ENCODE data around the gene ZFY. TPM values are rescaled to one million over a fixed set of nuclear protein-coding genes. Genes with fewer than 3 reads are reported as not detected.

ZFY gene
- total RNA-seq, 1 experiment from 2014 or later, result not detected

DNA sequence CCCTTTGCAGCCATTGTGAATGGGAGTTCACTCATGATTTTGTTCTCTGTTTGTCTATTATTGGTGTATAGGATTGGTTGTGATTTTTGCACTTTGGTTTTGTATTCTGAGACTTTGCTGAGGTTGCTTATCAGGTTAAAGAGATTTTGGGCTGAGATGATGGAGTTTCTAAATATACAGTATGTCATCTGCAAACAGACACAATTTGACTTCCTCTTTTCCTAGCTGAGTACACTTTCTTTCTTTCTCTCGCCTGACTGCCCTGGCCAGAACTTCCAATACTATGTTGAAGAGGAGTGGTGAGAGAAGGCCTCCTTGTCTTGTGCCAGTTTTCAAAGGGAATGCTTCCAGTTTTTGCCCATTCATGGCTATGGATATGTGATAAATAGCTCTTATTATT is 81.4 kb downstream of the ZFY start:
- H3K4me3 Mint-ChIP-seq (ENCODE audit: unreplicated experiment), result no peak overlapping the region
- ChIA-PET POLR2A (no interaction called here), CTCF (no interaction called here)
- intact Hi-C loops (cut with micrococcal nuclease), result no loop called here
- TF ChIP-seq CTCF (IDR thresholded peaks at IDR 0.05; ENCODE audit: unreplicated experiment), result no peak
- DNase-seq (ENCODE audit: unreplicated experiment), result no peak
- H3K4me1 Mint-ChIP-seq (ENCODE audit: insufficient read depth, unreplicated experiment), result no peaks in the 10 kb centered on the region
- no peak overlapping the region for H3K27ac Mint-ChIP-seq (ENCODE audit: low read depth, unreplicated experiment)
- no peaks in the 10 kb centered on the region for H3K27me3 Mint-ChIP-seq (ENCODE audit: insufficient read depth, unreplicated experiment)
- H3K36me3 Mint-ChIP-seq (ENCODE audit: insufficient read depth, unreplicated experiment), result no peaks in the 10 kb centered on the region
- no TSS peak for BruUV-seq (replicated peaks)
- no peaks in the 10 kb centered on the region for H3K9me3 Mint-ChIP-seq (ENCODE audit: unreplicated experiment)

GRCh38 chrY:3018546-3018945 is 83.4 kb downstream of the ZFY start:
- CTCF ChIA-PET, result no interaction called here
- intact Hi-C loops (cut with micrococcal nuclease), result no loop called here
- no peak for DNase-seq (ENCODE audit: unreplicated experiment)
- H3K36me3 Mint-ChIP-seq (ENCODE audit: insufficient read depth, unreplicated experiment), result no peaks in the 10 kb centered on the region
- no TSS peak for BruUV-seq (replicated peaks)
- no peaks in the 10 kb centered on the region for H3K9me3 Mint-ChIP-seq (ENCODE audit: unreplicated experiment)
- no peak for TF ChIP-seq CTCF (IDR thresholded peaks at IDR 0.05; ENCODE audit: unreplicated experiment)
- no peak overlapping the region for H3K27ac Mint-ChIP-seq (ENCODE audit: low read depth, unreplicated experiment)
- POLR2A ChIA-PET, result no interaction called here
- no peak overlapping the region for H3K4me3 Mint-ChIP-seq (ENCODE audit: unreplicated experiment)
- H3K27me3 Mint-ChIP-seq (ENCODE audit: insufficient read depth, unreplicated experiment), result no peaks in the 10 kb centered on the region
- H3K4me1 Mint-ChIP-seq (ENCODE audit: insufficient read depth, unreplicated experiment), result no peaks in the 10 kb centered on the region

- Mint-ChIP-seq H3K27me3 (ENCODE audit: insufficient read depth, unreplicated experiment) (no peaks in the 10 kb centered on the region), H3K36me3 (ENCODE audit: insufficient read depth, unreplicated experiment) (no peaks in the 10 kb centered on the region), H3K4me1 (ENCODE audit: insufficient read depth, unreplicated experiment) (no peaks in the 10 kb centered on the region), H3K9me3 (ENCODE audit: unreplicated experiment) (no peaks in the 10 kb centered on the region), H3K27ac (ENCODE audit: low read depth, unreplicated experiment) (no peak overlapping the region), H3K4me3 (ENCODE audit: unreplicated experiment) (no peak overlapping the region)
- CTCF ChIA-PET, result no interaction called here
- POLR2A ChIA-PET, result no interaction called here
- intact Hi-C loops (cut with micrococcal nuclease), result no loop called here
- TF ChIP-seq CTCF (IDR thresholded peaks at IDR 0.05; ENCODE audit: unreplicated experiment), result no peak
- no TSS peak for BruUV-seq (replicated peaks)
- DNase-seq (ENCODE audit: unreplicated experiment), result no peak
Measured at GRCh38 chrY:3019584-3019983, 84.4 kb downstream of the ZFY start.

GRCh38 chrY:3021176-3021575 is 86.0 kb downstream of the ZFY start:
- intact Hi-C loops (cut with micrococcal nuclease), result no loop called here

More at GRCh38 chrY:3021176-3021575, 86.0 kb downstream of the ZFY start:
- no peaks in the 10 kb centered on the region for H3K4me1 Mint-ChIP-seq (ENCODE audit: insufficient read depth, unreplicated experiment)
- no peaks in the 10 kb centered on the region for H3K36me3 Mint-ChIP-seq (ENCODE audit: insufficient read depth, unreplicated experiment)
- DNase-seq (ENCODE audit: unreplicated experiment), result no peak
- no TSS peak for BruUV-seq (replicated peaks)
- H3K27me3 Mint-ChIP-seq (ENCODE audit: insufficient read depth, unreplicated experiment), result no peaks in the 10 kb centered on the region
- no peak overlapping the region for H3K27ac Mint-ChIP-seq (ENCODE audit: low read depth, unreplicated experiment)
- POLR2A ChIA-PET, result no interaction called here
- CTCF ChIA-PET, result no interaction called here
- TF ChIP-seq CTCF (IDR thresholded peaks at IDR 0.05; ENCODE audit: unreplicated experiment), result no peak
- H3K9me3 Mint-ChIP-seq (ENCODE audit: unreplicated experiment), result no peaks in the 10 kb centered on the region
- H3K4me3 Mint-ChIP-seq (ENCODE audit: unreplicated experiment), result no peak overlapping the region

Measured in MCF 10A (cell line).